ENCODE measurements around the gene PTGER3. TPM values are rescaled to one million over a fixed set of nuclear protein-coding genes. Genes with fewer than 3 reads are reported as not detected.

The PTGER3 gene
- total and polyA plus RNA-seq, 10 of the 15 experiments (the other 5 are each of a cell fraction or from before 2014, with no cell fraction given) = under 0.01 to 0.04 (median 0.02) TPM; not detected in 7

GRCh38 chr1:71018791-71019190 is 28.8 kb downstream of the PTGER3 start:
- ATAC-seq (no peak), FAIRE-seq (no peak), DNase-seq (ENCODE audit: low read depth, low spot score) (no peak)
- Histone ChIP-seq H3K9ac (ENCODE audit: control insufficient read depth, insufficient read depth, low read length) (no peak overlapping the region), H3K27me3 (replicated peaks in 1 of 2; ENCODE audit: control insufficient read depth in 2 of 2, insufficient read depth in 2 of 2, low read length in 1 of 2) (no peaks in the 10 kb centered on the region), H3K4me1 (ENCODE audit: control insufficient read depth, insufficient read depth, low read length) (no peaks in the 10 kb centered on the region), H3K4me2 (ENCODE audit: control insufficient read depth, insufficient read depth) (no peak overlapping the region), H3K27ac (ENCODE audit: control insufficient read depth, insufficient read depth) (no peak overlapping the region), H4K20me1 (ENCODE audit: control insufficient read depth, insufficient read depth) (no peaks in the 10 kb centered on the region), H2AFZ (ENCODE audit: control insufficient read depth, low read depth, low read length) (no peak overlapping the region), H3K4me3 (no peak overlapping the region), H3K9me3 (replicated peaks; ENCODE audit: control insufficient read depth, insufficient read depth, low read length) (no peaks in the 10 kb centered on the region), H3K36me3 (ENCODE audit: control insufficient read depth in 2 of 2, insufficient read depth in 2 of 2, low read length in 1 of 2) (no peaks in the 10 kb centered on the region), H3K79me2 (ENCODE audit: control insufficient read depth, insufficient read depth, low read length) (no peaks in the 10 kb centered on the region)
- intact Hi-C loops (cut with micrococcal nuclease; ENCODE audit: unreplicated experiment) = no loop called here
- POLR2A ChIA-PET = no interaction called here
- no TSS peak for BruUV-seq (replicated peaks)
- SMC1A ChIA-PET (ENCODE audit: uncharacterized antibody, unreplicated experiment) = no interaction called here
- CTCF ChIA-PET = no interaction called here
- no peak for TF ChIP-seq SMC3 (IDR thresholded peaks at IDR 0.05; ENCODE audit: borderline replicate concordance, low read length)
- TF ChIP-seq SMARCA5 (IDR thresholded peaks at IDR 0.05) = no peak
- no peak for TF ChIP-seq ZZZ3 (IDR thresholded peaks at IDR 0.05; ENCODE audit: control insufficient read depth, insufficient read length, low read depth)
- TF ChIP-seq KDM1A (IDR thresholded peaks at IDR 0.05; ENCODE audit: borderline replicate concordance) = no peak
- no peak for TF ChIP-seq BMI1 (IDR thresholded peaks at IDR 0.05; ENCODE audit: borderline replicate concordance)
- no peak for TF ChIP-seq ZNF24 (IDR thresholded peaks at IDR 0.05)
- TF ChIP-seq ZBTB33 (IDR thresholded peaks at IDR 0.05) = no peak
- TF ChIP-seq BCLAF1 (IDR thresholded peaks at IDR 0.05) = no peak
- no peak for TF ChIP-seq PRDM15 (CRISPR knock-in tag; IDR thresholded peaks at IDR 0.05)
- TF ChIP-seq TCF12 (IDR thresholded peaks at IDR 0.05; ENCODE audit: low read depth, low read length) = no peak
- no peak for TF ChIP-seq POU2F2 (IDR thresholded peaks at IDR 0.05; ENCODE audit: borderline replicate concordance, low read depth, low read length)
- no peak for TF ChIP-seq RFX5 (IDR thresholded peaks at IDR 0.05; ENCODE audit: low read depth, low read length)
- no peak for TF ChIP-seq CBX3 (IDR thresholded peaks at IDR 0.05; ENCODE audit: borderline replicate concordance, low read depth)
- TF ChIP-seq GATAD2B (conservative IDR thresholded peaks at IDR 0.05; ENCODE audit: low read depth) = no peak
- RAD21 ChIA-PET (ENCODE audit: unreplicated experiment) = no interaction called here
- in situ Hi-C loops (cut with MboI) = no loop called here

All from GM12878 (cell line).